Vagina (tissue), 2 donors: ENCODE measurements around the gene SLAIN2. TPM values are rescaled to one million over a fixed set of nuclear protein-coding genes. Genes with fewer than 3 reads are reported as not detected.

Experiments used
- DNase-seq, 2 donors: peaks; one replicate each; pipeline ENCODE4 v3.0.0-alpha.2; 2017; ENCODE audit errors: extremely low spot score in 2 of 2
- H3K27ac ChIP-seq: fragments of 200-600 bp; sonication (generic); one replicate; pipeline ENCODE4 v1.5.1; 2019
- H3K27me3 ChIP-seq: fragments of 200-600 bp; sonication (generic); one replicate; pipeline ENCODE4 v1.5.1; 2019
- H3K36me3 ChIP-seq, 2 donors: fragments of 200-600 bp; sonication (generic); one replicate each; pipeline ENCODE4 v1.5.1; 2017 to 2019
- H3K4me1 ChIP-seq: fragments of 200-600 bp; sonication (generic); one replicate; pipeline ENCODE4 v1.5.1; 2019
- H3K4me3 ChIP-seq, 2 donors: fragments of 200-600 bp; sonication (generic); 1 replicate in 1 of 2; 2 replicates in 1 of 2; pipeline ENCODE4 v1.5.1; 2016 to 2019
- H3K9me3 ChIP-seq: fragments of 200-600 bp; sonication (generic); one replicate; pipeline ENCODE4 v1.5.1; 2019
- POLR2A ChIP-seq, 2 donors: fragments of 450-650 bp; IDR thresholded peaks; one replicate each; pipeline ENCODE4 v1.6.1; 2017; ENCODE audit warnings: antibody characterized with exemption in 2 of 2, mild to moderate bottlenecking in 2 of 2, moderate library complexity in 2 of 2
- POLR2AphosphoS5 ChIP-seq, 2 donors: sonication (generic); formaldehyde crosslinking; IDR thresholded peaks; one replicate each; pipeline ENCODE4 v1.9.0; 2017; ENCODE audit warnings: antibody characterized with exemption in 2 of 2, mild to moderate bottlenecking in 2 of 2, low read depth in 1 of 2; ENCODE audit not compliant: insufficient read depth in 1 of 2
- intact Hi-C: fragments of 100-400 bp; cut with DNase I; formaldehyde crosslinking; loops from one replicate; pipeline ENCODE4 v1.15.1; 2023
- total RNA-seq: library from RNA; depleted of rRNA; stranded (reverse); fragments of >200 nt; gene quantifications from one replicate; pipeline ENCODE4 v1.2.3, GENCODE V29; 2016
- TF ChIP-seq, protein P1 (sequence below), 3 experiments: fragments of 450-650 bp in 2 of 3; fragments of 200-600 bp in 1 of 3; sonication (generic) in 1 of 3; IDR thresholded peaks; one replicate each; pipeline ENCODE4 v1.5.1; 2017 to 2019; ENCODE audit warnings: antibody characterized with exemption in 3 of 3, mild to moderate bottlenecking in 2 of 3, moderate library complexity in 2 of 3

The SLAIN2 gene
- total RNA-seq, 1 donor from 2014 or later: 39.5 TPM

DNA sequence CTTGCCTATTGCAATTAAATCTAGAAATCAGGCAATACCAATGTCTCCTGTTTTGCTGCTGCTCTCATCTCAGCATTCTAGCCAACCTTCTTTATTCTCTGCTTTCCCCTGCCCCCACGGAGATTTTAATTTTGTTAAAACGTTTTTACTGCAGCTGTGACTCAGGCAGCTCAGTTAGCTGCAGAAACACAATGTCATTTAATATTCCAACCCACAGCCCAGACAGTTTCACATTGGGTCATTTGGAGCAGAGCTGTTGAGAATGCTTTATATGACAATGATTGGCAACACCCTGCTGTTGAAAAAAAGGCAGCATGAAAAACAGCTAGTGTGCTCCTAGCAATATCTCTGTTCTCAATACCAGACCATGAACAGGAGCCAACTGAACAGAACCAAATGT, 129.2 kb downstream of the SLAIN2 start:
- Histone ChIP-seq H3K27ac (no peak overlapping the region), H3K36me3 (no peaks in the 10 kb centered on the region), H3K27me3 (no peaks in the 10 kb centered on the region), H3K4me3 (no peak overlapping the region), H3K9me3 (no peaks in the 10 kb centered on the region), H3K4me1 (no peaks in the 10 kb centered on the region)
- no peak for TF ChIP-seq POLR2AphosphoS5 (IDR thresholded peaks at IDR 0.05; ENCODE audit: insufficient read depth in 1 of 2, low read depth in 1 of 2)
- TF ChIP-seq POLR2A (IDR thresholded peaks at IDR 0.05): no peak
- TF ChIP-seq, protein P1, sequence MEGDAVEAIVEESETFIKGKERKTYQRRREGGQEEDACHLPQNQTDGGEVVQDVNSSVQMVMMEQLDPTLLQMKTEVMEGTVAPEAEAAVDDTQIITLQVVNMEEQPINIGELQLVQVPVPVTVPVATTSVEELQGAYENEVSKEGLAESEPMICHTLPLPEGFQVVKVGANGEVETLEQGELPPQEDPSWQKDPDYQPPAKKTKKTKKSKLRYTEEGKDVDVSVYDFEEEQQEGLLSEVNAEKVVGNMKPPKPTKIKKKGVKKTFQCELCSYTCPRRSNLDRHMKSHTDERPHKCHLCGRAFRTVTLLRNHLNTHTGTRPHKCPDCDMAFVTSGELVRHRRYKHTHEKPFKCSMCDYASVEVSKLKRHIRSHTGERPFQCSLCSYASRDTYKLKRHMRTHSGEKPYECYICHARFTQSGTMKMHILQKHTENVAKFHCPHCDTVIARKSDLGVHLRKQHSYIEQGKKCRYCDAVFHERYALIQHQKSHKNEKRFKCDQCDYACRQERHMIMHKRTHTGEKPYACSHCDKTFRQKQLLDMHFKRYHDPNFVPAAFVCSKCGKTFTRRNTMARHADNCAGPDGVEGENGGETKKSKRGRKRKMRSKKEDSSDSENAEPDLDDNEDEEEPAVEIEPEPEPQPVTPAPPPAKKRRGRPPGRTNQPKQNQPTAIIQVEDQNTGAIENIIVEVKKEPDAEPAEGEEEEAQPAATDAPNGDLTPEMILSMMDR (IDR thresholded peaks at IDR 0.05): no peak
- intact Hi-C loops: no loop called here
- no peak for DNase-seq

DNA sequence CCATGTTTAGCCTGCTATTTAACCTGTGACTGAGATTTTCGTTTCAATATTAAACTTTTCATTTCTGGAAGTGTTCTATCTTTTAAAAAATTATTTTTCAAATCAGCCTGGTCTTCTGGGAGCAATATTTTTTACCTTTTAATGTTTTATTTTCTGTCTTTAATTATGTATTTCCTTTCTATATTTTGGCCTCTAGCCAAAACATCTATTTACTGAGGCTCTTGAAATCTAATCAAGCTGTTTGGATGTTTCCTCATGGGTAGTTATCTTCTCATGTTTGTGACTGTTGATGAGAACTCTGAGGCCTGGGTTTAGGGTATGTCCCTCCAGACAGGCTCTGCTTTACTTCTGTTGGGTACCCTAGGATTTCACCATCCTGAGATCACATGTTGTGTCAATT, 131.5 kb downstream of the SLAIN2 start:
- TF ChIP-seq, protein P1 (IDR thresholded peaks at IDR 0.05): no peak
- TF ChIP-seq POLR2AphosphoS5 (IDR thresholded peaks at IDR 0.05; ENCODE audit: insufficient read depth in 1 of 2, low read depth in 1 of 2): no peak
- TF ChIP-seq POLR2A (IDR thresholded peaks at IDR 0.05): no peak
- Histone ChIP-seq H3K4me3 (no peak overlapping the region), H3K36me3 (no peaks in the 10 kb centered on the region), H3K27me3 (no peaks in the 10 kb centered on the region), H3K4me1 (no peaks in the 10 kb centered on the region), H3K27ac (no peak overlapping the region), H3K9me3 (no peaks in the 10 kb centered on the region)
- intact Hi-C loops: no loop called here
- no peak for DNase-seq

DNA sequence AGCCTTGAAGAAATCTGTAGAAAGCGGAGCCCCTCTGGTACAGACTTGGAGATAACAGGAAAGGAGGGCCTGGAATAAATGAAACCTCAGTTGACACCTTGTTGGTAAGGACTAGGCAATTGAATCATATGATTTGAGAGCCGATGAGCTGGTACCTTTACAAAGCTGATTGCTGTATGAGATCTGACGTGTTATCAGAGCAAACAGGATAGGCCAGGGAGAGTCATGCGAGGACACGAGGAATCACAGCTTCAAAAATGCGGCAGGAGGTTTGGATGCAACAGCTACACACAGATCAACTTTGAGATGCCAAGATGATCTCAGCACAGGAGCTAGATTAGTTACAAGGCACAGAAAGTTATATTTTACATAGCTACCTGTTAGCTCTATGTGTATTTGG, 134.4 kb downstream of the SLAIN2 start:
- H3K36me3 ChIP-seq: no peaks in the 10 kb centered on the region
- DNase-seq: no peak
- TF ChIP-seq, protein P1 (IDR thresholded peaks at IDR 0.05): no peak
- no peak for TF ChIP-seq POLR2A (IDR thresholded peaks at IDR 0.05)
- no peak for TF ChIP-seq POLR2AphosphoS5 (IDR thresholded peaks at IDR 0.05; ENCODE audit: insufficient read depth in 1 of 2, low read depth in 1 of 2)
- intact Hi-C loops: no loop called here
- no peaks in the 10 kb centered on the region for H3K4me1 ChIP-seq
- no peak overlapping the region for H3K27ac ChIP-seq
- H3K9me3 ChIP-seq: no peaks in the 10 kb centered on the region
- no peak overlapping the region for H3K4me3 ChIP-seq
- H3K27me3 ChIP-seq: no peaks in the 10 kb centered on the region

Other genes starting within 250 kb of the SLAIN2 start
- gene TXK, start 207.3 kb upstream of the SLAIN2 start, total RNA-seq: 8.1 TPM
- gene TEC, start 71.7 kb upstream of the SLAIN2 start, total RNA-seq: 9.3 TPM
- gene SLC10A4, start 141.8 kb downstream of the SLAIN2 start, total RNA-seq: 6.6 TPM
- 2.5 TPM for gene ZAR1, start 148.7 kb downstream of the SLAIN2 start, total RNA-seq